Myometrial cell (primary cell): Measurements from ENCODE around the gene AFG1L. TPM values are rescaled to one million over a fixed set of nuclear protein-coding genes. Genes with fewer than 3 reads are reported as not detected.

Source experiments
- total RNA-seq: library from RNA; depleted of rRNA; stranded (reverse); fragments of >200 nt; gene quantifications from 2 replicates; pipeline ENCODE4 v1.2.3, GENCODE V29; 2015

AFG1L gene
- 2.9 and 6.0 TPM in 2 replicates for total RNA-seq

GRCh38 chr6:108294727-108295625 lies at the start of gene AFG1L:
TSS of gene AFG1L (plus strand) at chr6:108295054. CDS start at chr6:108295080, 26 bp downstream.

GRCh38 chr6:108260809-108261569 lies 33.9 kb upstream of the AFG1L start, which contains the start of gene SNX3:
TSS of gene SNX3 (minus strand) at chr6:108261040. CDS start at chr6:108260921, 119 bp downstream.

GRCh38 chr6:108560463-108561308 lies 265.8 kb downstream of the AFG1L start, which contains the start of gene FOXO3:
TSS of gene FOXO3 (plus strand) at chr6:108560917. CDS start at chr6:108561209, 292 bp downstream.

Other genes starting within 250 kb of the AFG1L start
- gene OSTM1, start 220.3 kb upstream of the AFG1L start, total RNA-seq: 18.6 and 21.0 TPM in 2 replicates
- not detected in 2 replicates for gene NR2E1, start 129.0 kb upstream of the AFG1L start, total RNA-seq
- gene SNX3, start 34.0 kb upstream of the AFG1L start, total RNA-seq: 179 and 180 TPM in 2 replicates